Measurements from ENCODE around the gene THUMPD2.

DNA sequence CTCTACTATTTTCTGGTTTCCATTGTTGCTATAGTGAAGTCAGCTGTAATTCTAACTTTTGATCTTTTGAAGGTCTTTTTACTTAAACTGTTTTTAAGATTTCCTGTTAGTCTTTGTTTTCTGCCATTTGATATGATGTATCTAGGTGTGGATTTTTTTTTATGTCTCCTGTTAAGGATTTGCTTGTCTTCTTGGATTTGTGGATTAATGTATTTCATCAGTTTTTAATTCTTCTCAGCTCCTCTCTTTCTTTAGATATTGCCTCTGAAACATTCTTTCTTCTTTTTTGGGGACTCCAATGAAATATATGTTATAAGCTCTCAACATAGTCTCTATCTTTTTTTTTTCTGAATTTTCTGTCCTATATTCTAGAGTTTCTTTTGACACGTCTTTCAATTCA, 24.8 kb upstream of the THUMPD2 start:
- TF ChIP-seq, protein P1, sequence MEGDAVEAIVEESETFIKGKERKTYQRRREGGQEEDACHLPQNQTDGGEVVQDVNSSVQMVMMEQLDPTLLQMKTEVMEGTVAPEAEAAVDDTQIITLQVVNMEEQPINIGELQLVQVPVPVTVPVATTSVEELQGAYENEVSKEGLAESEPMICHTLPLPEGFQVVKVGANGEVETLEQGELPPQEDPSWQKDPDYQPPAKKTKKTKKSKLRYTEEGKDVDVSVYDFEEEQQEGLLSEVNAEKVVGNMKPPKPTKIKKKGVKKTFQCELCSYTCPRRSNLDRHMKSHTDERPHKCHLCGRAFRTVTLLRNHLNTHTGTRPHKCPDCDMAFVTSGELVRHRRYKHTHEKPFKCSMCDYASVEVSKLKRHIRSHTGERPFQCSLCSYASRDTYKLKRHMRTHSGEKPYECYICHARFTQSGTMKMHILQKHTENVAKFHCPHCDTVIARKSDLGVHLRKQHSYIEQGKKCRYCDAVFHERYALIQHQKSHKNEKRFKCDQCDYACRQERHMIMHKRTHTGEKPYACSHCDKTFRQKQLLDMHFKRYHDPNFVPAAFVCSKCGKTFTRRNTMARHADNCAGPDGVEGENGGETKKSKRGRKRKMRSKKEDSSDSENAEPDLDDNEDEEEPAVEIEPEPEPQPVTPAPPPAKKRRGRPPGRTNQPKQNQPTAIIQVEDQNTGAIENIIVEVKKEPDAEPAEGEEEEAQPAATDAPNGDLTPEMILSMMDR (conservative IDR thresholded peaks at IDR 0.05 in 1 of 2, IDR thresholded peaks at IDR 0.05 in 1 of 2; ENCODE audit: extremely low read depth in 1 of 2, insufficient read depth in 1 of 2, low read depth in 1 of 2, low read length in 2 of 2), result no peak
- no peak for TF ChIP-seq EZH2 (IDR thresholded peaks at IDR 0.05; ENCODE audit: borderline replicate concordance, low read length)

Data from mammary epithelial cell (primary cell).